ENCODE data around the gene RARA.

- TF ChIP-seq CTCF (conservative IDR thresholded peaks at IDR 0.05; ENCODE audit: low read depth in 2 of 2) (no peak), REST (IDR thresholded peaks at IDR 0.05; ENCODE audit: unreplicated experiment) (no peak), POLR2AphosphoS5 (IDR thresholded peaks at IDR 0.05; ENCODE audit: low read depth) (no peak), EZH2 (IDR thresholded peaks at IDR 0.05; ENCODE audit: low read depth, unreplicated experiment) (no peak), CREB1 (CRISPR knock-in tag; IDR thresholded peaks at IDR 0.05; ENCODE audit: low read depth) (no peak), STAT1 (IDR thresholded peaks at IDR 0.05; ENCODE audit: unreplicated experiment) (no peak), NANOG (IDR thresholded peaks at IDR 0.05; ENCODE audit: borderline replicate concordance) (no peak), ETS1 (IDR thresholded peaks at IDR 0.05) (no peak), JUNB (IDR thresholded peaks at IDR 0.05; ENCODE audit: unreplicated experiment) (no peak)
These were observed 29.6 kb upstream of the RARA start for GRCh38 chr17:40279402-40279801.
